Stimulated activated memory B cell treated with anti-CD40 and anti-IgM and Interleukin-4, amounts not matched to agents 10 μg/mL and 1 μg/mL and 100 μg/mL, for 72 hours (primary cell): ENCODE measurements around the gene ZBTB48.

Experiments used
- ATAC-seq: fragments of 150-1000 bp; cut with Tn5 transposase; 2 replicates; pipeline ENCODE4 v1.10.0; 2021
- H3K27ac Mint-ChIP-seq: one replicate; pipeline ENCODE4 v1.8.0; 2022; ENCODE audit warnings: mild to moderate bottlenecking, mixed read lengths
- H3K27me3 Mint-ChIP-seq: one replicate; pipeline ENCODE4 v1.8.0; 2022; ENCODE audit warnings: mixed read lengths
- H3K36me3 Mint-ChIP-seq: one replicate; pipeline ENCODE4 v1.8.0; 2022; ENCODE audit warnings: mixed read lengths
- H3K4me1 Mint-ChIP-seq: one replicate; pipeline ENCODE4 v1.8.0; 2022; ENCODE audit warnings: mixed read lengths
- H3K4me3 Mint-ChIP-seq: one replicate; pipeline ENCODE4 v1.8.0; 2022; ENCODE audit warnings: mild to moderate bottlenecking, moderate library complexity, mixed read lengths
- H3K9me3 Mint-ChIP-seq: one replicate; pipeline ENCODE4 v1.8.0; 2022; ENCODE audit warnings: mixed read lengths

The ZBTB48 gene

DNA sequence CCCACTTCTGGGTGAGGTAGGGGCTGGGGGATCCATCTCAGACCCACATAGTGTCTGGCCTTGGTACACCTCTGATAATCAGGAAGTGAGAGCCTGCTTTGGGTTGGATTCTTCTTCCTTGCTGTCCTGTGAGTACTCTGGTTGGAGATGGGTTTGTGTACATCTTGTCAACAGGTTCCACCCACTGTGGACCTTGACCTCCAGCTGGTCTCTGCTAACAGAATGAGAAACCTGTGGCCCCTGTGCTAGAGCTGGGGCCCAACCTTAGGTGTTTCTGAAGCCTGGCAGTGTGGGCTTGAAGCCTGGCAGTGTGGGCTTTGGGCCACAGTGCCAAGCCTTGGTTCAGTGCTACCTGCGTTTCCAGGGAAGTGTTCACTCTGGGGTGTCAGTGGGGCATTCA lies 2.6 kb downstream of the ZBTB48 start:
- Mint-ChIP-seq H3K9me3 (no peaks in the 10 kb centered on the region), H3K4me1 (peaks cover 58% of the 10 kb centered on the region), H3K36me3 (peaks cover 7% of the 10 kb centered on the region), H3K27me3 (no peaks in the 10 kb centered on the region), H3K27ac (peak overlapping the region; percentile 99), H3K4me3 (no peak overlapping the region)
- ATAC-seq, result no peak

DNA sequence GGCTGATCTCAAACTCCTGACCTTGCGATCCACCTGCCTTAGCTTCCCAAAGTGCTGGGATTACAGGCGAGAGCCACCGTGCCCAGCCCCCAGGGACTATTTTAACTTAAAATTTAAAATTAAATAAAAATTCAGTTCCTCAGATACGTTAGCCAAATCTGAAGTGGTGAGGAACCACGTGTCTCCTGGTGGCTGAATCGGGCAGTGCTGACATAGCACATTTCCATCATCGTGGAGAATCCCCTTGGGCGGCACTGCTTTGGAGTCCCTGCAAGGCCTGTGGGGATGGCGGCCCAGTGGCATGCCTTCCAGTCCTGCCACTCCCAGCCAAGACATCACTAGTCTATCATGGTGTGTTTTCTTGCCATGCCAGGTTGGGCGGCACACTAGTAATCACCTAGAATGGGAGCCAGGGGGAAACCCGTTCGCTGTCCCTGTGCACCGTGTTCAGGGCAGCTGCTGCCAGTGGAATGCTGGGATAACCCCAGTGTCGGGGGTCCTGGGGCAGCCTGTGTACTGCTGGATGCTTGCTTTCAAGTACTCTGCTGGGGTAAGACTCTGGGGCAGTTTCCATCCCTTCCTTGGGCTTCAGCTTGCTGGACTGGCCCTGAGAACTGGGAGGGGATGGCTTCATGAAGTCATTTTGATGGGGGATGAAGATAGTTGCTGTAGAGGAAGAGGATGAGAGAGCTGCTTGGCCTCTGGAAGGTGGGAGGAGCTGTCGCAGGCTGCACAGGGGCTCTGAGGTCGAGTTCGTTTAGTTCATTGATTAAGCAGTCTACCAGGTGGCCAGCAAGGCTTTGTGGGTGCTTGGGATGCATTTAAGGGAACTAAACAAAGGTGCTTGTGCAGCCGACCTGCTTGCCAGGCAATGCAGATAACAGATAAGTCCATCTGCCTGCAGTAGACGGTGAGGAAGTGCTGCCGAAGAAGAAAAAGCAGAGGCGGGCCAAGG lies 4.6 kb downstream of the ZBTB48 start:
- H3K9me3 Mint-ChIP-seq, result no peaks in the 10 kb centered on the region
- no peaks in the 10 kb centered on the region for H3K27me3 Mint-ChIP-seq
- peaks cover 59% of the 10 kb centered on the region for H3K4me1 Mint-ChIP-seq
- peak overlapping the region; percentile 53 for H3K27ac Mint-ChIP-seq
- no peak for ATAC-seq
- H3K36me3 Mint-ChIP-seq, result peaks cover 13% of the 10 kb centered on the region
- H3K4me3 Mint-ChIP-seq, result no peak overlapping the region

DNA sequence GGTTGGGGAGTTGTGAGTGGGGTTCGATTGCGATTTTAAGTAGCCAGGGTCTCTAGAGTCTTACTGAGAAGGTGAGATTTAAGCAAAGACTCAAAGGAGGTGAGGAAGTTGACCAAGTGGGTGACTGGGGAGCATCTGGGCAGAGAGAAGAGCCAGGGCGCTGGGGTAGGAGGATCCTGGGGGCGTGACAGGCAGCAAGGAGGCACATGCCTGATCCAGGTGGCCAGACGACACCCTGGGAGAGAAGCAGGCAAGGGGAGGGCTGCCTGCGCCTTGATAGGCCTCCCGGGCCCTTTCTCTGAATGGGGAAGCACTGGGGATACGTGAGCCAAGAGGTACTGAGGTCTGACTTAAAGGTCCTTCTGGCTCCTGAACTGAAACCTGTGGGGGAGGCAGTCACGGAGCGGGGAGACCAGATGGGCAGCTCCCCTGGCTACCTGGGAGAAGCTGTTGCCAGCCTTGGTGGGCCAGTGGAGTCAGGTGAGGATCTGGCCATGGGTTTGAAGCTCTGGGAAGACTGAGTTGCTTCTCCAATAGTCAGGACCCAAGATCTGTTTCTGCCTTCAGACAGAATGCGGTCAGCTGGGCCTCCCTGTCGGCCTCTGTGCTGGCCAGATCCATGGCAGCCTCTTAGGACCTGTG lies 5.4 kb downstream of the ZBTB48 start:
- Mint-ChIP-seq H3K36me3 (peaks cover 19% of the 10 kb centered on the region), H3K27me3 (no peaks in the 10 kb centered on the region), H3K9me3 (no peaks in the 10 kb centered on the region), H3K4me3 (no peak overlapping the region), H3K4me1 (peaks cover 59% of the 10 kb centered on the region), H3K27ac (no peak overlapping the region)
- ATAC-seq, result no peak

DNA sequence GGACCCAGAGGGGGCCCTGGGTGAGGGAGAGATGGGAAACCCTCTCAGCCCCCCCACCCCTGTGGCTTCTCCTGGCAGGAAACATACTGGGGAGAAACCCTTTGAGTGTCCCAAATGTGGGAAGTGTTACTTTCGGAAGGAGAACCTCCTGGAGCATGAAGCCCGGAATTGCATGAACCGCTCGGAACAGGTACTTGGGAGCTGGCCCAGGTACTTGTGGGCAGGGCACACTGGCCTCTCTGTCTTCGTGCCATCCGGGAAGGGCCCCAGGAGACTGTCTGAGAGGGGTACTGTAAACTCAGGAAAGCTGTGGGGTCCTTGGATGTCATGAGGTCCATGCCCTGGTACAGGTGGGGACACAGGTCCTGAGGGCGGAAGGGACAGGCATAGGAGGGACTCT lies 6.0 kb downstream of the ZBTB48 start:
- ATAC-seq, result no peak
- H3K27ac Mint-ChIP-seq, result no peak overlapping the region
- H3K4me3 Mint-ChIP-seq, result no peak overlapping the region
- H3K9me3 Mint-ChIP-seq, result no peaks in the 10 kb centered on the region
- H3K27me3 Mint-ChIP-seq, result no peaks in the 10 kb centered on the region
- peaks cover 23% of the 10 kb centered on the region for H3K36me3 Mint-ChIP-seq
- H3K4me1 Mint-ChIP-seq, result peaks cover 60% of the 10 kb centered on the region

DNA sequence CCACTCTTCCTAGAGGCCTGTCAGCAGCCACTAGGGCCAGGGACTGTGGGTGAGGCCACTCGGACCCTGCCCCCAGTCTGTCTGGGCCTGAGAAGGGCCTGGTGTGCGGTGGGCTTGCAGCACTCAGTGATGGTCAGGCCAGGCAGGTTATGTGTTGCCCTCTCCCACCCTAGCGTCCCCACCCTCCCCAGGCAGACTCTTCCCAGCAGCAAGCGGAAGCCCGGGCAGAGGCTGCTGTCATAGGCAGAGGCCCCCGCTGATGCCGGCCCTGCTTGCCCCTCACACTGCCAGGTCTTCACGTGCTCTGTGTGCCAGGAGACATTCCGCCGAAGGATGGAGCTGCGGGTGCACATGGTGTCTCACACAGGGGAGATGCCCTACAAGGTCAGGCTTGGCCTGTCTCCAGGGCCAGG lies 6.6 kb downstream of the ZBTB48 start:
- Mint-ChIP-seq H3K36me3 (peaks cover 23% of the 10 kb centered on the region), H3K9me3 (no peaks in the 10 kb centered on the region), H3K4me1 (peaks cover 60% of the 10 kb centered on the region), H3K27ac (no peak overlapping the region), H3K4me3 (no peak overlapping the region), H3K27me3 (no peaks in the 10 kb centered on the region)
- ATAC-seq, result no peak

DNA sequence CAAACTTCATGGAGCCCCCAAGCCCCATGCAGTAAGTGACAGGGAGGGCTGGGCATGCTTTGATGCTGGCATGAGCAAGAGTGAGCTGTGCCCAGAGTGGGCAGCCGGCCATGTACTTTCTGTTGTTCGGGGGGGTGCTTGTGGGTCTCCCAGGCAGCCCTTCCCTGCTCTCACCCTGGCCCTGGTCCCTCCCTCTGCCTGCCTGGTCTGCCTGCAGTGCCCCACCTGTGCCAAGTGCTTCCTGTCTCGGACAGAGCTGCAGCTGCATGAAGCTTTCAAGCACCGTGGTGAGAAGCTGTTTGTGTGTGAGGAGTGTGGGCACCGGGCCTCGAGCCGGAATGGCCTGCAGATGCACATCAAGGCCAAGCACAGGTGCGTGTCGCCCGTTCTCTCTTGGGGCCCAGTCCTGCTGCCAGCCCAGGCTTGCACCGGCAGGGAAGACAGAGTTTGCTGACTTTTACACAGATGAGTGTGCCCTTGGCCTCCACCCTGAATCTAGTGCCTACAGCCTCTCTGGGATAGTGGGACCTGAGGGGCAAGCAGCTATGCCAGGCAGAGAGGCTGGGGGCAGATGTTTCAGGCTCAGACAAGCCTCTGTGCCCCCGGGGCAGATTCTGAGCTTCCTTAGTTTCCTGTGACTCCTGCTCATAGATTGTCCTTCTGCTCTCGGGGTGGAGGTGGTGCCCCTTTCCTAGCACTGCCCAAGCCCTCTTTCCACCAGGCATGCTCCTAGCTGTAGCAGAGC lies 7.6 kb downstream of the ZBTB48 start:
- Mint-ChIP-seq H3K4me1 (peaks cover 55% of the 10 kb centered on the region), H3K9me3 (no peaks in the 10 kb centered on the region), H3K4me3 (no peak overlapping the region), H3K36me3 (peaks cover 23% of the 10 kb centered on the region), H3K27me3 (no peaks in the 10 kb centered on the region), H3K27ac (peak overlapping the region; percentile 27)
- ATAC-seq, result no peak

DNA sequence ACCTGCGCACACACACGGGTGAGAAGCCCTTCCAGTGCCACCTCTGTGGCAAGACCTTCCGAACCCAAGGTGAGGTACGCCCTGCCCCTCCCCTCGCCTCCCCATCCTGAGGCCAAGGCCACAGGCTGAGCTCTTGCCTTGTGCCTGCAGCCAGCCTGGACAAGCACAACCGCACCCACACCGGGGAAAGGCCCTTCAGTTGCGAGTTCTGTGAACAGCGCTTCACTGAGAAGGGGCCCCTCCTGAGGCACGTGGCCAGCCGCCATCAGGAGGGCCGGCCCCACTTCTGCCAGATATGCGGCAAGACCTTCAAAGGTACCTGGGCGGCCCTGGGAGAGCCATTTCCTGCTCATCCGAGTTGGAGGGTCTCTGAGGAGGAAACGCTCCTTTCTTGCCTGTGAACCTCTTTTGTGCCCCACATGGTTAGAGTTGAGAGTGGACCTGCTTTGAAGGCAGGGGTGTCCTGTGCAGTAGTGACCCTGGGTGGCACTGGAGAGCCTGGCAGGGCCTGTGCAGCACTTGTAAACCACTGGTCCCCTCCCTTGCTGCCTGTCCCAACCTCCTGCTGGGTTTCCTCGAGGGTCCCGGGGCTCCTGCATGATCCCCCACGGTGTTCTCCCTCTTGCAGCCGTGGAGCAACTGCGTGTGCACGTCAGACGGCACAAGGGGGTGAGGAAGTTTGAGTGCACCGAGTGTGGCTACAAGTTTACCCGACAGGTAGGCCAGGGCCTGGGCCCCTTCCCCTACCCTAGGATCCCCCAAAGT lies 8.5 kb downstream of the ZBTB48 start:
- Mint-ChIP-seq H3K27ac (peak overlapping the region; percentile 27), H3K4me1 (peaks cover 48% of the 10 kb centered on the region), H3K4me3 (no peak overlapping the region), H3K36me3 (peaks cover 23% of the 10 kb centered on the region), H3K9me3 (no peaks in the 10 kb centered on the region), H3K27me3 (no peaks in the 10 kb centered on the region)
- ATAC-seq, result no peak

DNA sequence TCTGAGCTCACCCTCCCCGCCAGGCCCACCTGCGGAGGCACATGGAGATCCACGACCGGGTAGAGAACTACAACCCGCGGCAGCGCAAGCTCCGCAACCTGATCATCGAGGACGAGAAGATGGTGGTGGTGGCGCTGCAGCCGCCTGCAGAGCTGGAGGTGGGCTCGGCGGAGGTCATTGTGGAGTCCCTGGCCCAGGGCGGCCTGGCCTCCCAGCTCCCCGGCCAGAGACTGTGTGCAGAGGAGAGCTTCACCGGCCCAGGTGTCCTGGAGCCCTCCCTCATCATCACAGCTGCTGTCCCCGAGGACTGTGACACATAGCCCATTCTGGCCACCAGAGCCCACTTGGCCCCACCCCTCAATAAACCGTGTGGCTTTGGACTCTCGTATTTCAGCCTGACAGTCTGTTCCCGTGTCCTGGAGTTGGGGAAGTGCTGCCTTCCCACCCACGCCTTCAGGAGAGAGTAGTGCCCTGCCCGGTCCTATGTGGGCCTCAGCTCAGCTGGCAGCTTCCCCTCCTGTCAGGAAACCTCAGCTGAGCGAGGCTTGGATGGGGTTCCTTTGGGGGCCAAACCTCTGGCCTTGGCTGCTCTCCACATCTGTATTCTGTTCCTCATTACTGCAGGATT lies 9.2 kb downstream of the ZBTB48 start:
- Mint-ChIP-seq H3K9me3 (no peaks in the 10 kb centered on the region), H3K36me3 (peaks cover 23% of the 10 kb centered on the region), H3K4me1 (peaks cover 48% of the 10 kb centered on the region), H3K27ac (no peak overlapping the region), H3K4me3 (no peak overlapping the region), H3K27me3 (no peaks in the 10 kb centered on the region)
- no peak for ATAC-seq

DNA sequence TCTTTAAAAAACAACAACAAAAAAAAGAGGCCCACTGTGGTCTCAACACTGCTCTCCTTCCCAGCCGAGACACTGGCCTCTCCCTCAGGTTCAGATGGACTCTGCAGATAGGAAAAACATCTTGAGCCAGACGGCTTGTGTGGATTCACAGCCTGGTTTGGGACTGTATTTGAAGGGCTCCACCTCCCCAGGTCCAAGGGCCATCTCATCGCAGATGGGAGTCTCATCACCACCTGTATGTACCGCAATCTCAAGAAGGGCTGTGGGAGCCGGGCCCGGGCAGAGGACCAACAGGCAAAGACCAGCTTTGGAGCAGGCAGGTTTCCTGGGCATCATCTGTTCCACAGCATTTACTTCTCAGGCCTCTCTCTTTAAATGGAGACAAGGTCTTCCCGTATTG lies 10.3 kb downstream of the ZBTB48 start:
- H3K4me1 Mint-ChIP-seq, result peaks cover 40% of the 10 kb centered on the region
- H3K4me3 Mint-ChIP-seq, result no peak overlapping the region
- no peak overlapping the region for H3K27ac Mint-ChIP-seq
- no peak for ATAC-seq
- H3K36me3 Mint-ChIP-seq, result peaks cover 15% of the 10 kb centered on the region
- H3K9me3 Mint-ChIP-seq, result no peaks in the 10 kb centered on the region
- no peaks in the 10 kb centered on the region for H3K27me3 Mint-ChIP-seq

DNA sequence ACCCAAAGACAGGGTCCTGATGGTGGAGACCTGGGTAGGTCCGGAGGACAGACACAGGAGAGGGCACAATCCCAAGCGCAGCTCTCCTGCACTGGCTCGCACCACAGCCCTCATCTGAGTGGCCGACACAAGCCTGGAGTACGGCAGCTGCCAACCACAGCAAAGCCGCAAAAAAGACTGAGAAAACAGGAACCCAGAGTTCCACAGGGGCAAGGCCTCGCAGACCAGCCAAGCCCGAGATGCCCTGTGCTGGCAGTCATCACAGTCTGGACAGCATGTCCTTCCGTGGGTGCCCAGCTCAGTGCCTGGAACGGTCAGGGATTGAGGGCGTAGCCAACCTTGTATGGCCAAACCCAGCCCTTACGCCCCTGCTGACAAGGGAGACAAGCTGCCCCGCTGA lies 11.4 kb downstream of the ZBTB48 start:
- ATAC-seq, result no peak
- no peaks in the 10 kb centered on the region for H3K27me3 Mint-ChIP-seq
- H3K27ac Mint-ChIP-seq, result peak overlapping the region; percentile 53
- H3K4me1 Mint-ChIP-seq, result peaks cover 42% of the 10 kb centered on the region
- no peaks in the 10 kb centered on the region for H3K9me3 Mint-ChIP-seq
- peaks cover 21% of the 10 kb centered on the region for H3K36me3 Mint-ChIP-seq
- H3K4me3 Mint-ChIP-seq, result no peak overlapping the region

DNA sequence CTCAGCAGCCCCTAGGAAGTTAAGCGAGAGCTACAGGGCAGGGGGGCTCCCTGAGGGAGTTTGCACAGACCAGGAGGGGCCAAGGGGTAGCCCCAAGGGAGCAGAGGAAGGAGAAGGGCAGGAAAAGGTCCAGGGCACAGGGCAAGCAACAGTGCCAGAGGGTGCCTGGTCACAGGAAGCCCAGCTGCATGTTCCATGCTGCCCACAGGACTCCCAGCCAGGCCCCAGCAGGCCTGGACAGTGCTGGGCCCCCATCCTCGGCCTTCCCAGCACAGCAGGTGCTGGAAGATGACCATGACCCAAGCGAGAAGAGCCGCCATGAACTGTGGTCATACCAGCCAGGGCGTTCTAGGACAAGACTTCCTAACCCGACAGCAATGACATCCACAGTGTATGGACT lies 11.8 kb downstream of the ZBTB48 start:
- H3K27ac Mint-ChIP-seq, result peak overlapping the region; percentile 53
- no peaks in the 10 kb centered on the region for H3K27me3 Mint-ChIP-seq
- peaks cover 25% of the 10 kb centered on the region for H3K36me3 Mint-ChIP-seq
- H3K4me3 Mint-ChIP-seq, result no peak overlapping the region
- peaks cover 42% of the 10 kb centered on the region for H3K4me1 Mint-ChIP-seq
- no peak for ATAC-seq
- no peaks in the 10 kb centered on the region for H3K9me3 Mint-ChIP-seq

DNA sequence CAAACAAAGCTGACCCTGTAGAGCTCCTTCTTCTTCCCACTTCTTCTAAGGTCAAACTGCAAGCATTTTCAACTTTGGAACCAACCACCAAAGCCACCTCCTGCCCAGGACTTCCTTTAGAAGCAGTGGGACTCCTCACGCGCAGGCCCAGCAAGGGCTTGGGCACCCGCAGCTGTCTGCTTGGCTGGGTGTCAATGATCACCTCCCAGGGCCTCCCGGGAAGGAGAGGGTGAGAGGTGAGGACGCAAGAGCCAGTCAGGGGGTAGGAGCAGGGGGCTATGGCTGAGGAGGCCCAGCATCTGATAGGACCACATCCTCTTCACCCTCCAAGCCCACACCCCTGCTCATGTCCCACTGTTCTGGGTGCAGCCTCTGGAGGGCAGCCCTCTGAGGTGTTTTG lies 12.6 kb downstream of the ZBTB48 start:
- peaks cover 26% of the 10 kb centered on the region for H3K36me3 Mint-ChIP-seq
- ATAC-seq, result no peak
- peaks cover 41% of the 10 kb centered on the region for H3K4me1 Mint-ChIP-seq
- H3K4me3 Mint-ChIP-seq, result no peak overlapping the region
- no peaks in the 10 kb centered on the region for H3K27me3 Mint-ChIP-seq
- H3K27ac Mint-ChIP-seq, result no peak overlapping the region
- H3K9me3 Mint-ChIP-seq, result no peaks in the 10 kb centered on the region

DNA sequence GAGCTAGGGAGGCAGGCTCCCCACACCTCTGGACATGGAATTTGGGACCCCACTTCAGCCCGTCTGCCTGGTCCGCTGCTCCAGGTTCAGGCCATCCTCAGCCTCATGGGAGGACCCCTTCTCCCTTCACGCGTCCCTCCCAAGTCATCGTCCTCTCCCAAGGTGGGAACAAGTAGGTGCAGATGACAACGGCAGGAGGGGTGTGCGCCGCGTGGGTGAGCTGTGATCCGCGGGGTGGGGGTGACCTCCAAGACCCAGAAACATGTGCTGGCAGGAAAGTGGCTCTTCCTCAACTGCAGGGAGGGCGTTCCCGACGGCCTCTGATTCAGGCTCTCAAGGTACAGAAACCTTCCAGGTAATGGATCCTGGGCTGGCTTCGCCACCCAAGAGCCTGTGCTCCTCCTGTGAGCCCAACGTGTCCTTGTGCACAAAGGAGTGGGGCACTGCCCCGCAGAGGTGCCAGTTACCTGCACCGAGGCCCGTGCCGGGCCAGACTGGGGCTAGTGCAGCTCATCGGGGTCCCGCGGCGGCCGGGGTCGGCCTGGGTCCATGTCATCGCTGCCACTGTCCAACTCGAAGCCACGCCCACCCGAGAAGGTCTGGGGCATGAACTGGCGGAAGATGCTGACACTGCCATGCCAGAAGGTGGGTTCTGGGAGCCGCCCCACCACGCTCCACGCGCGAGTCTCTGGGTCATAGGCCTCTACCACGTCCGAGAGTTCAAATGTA lies 13.2 kb downstream of the ZBTB48 start:
- peaks cover 26% of the 10 kb centered on the region for H3K36me3 Mint-ChIP-seq

DNA sequence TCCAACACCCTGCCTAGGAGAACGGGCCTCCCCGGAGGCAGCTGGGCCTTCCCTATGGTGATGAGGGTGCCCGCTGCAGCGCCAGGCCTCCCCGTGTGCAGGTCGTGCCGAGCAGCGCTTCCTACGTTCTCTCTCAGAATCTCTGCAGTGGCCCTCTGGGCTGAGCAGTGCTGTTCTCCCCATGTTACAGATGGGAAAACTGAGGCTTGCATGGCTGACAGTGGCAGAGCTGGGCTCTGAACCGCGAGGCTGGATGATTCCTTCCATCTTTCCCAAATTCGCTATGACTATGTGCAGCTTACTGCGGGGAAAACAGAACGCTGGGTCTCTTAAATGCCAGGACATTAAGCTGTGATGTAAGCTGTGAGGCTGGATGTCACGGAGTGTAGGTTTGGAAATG lies 14.0 kb downstream of the ZBTB48 start:
- no peak for ATAC-seq
- Mint-ChIP-seq H3K4me1 (peaks cover 40% of the 10 kb centered on the region), H3K27ac (no peak overlapping the region), H3K4me3 (no peak overlapping the region), H3K27me3 (no peaks in the 10 kb centered on the region), H3K9me3 (no peaks in the 10 kb centered on the region), H3K36me3 (peaks cover 26% of the 10 kb centered on the region)

More for the DNA sequence above, 13.2 kb downstream of the ZBTB48 start:
- no peaks in the 10 kb centered on the region for H3K9me3 Mint-ChIP-seq
- no peak overlapping the region for H3K27ac Mint-ChIP-seq
- no peak overlapping the region for H3K4me3 Mint-ChIP-seq
- no peak for ATAC-seq
- no peaks in the 10 kb centered on the region for H3K27me3 Mint-ChIP-seq
- H3K4me1 Mint-ChIP-seq, result peaks cover 36% of the 10 kb centered on the region
